BE2C (cell line): ENCODE measurements around the gene CMC2.

Source experiments
- DNase-seq: peaks from one replicate; pipeline ENCODE4 v3.0.0-alpha.2; 2020
- H3K27me3 ChIP-seq: fragments of 250-450 bp; sonication (Bioruptor Pico); 2 replicates; pipeline ENCODE4 v1.5.1; 2020; ENCODE audit warnings: mild to moderate bottlenecking
- H3K36me3 ChIP-seq: fragments of 250-450 bp; sonication (Bioruptor Pico); 2 replicates; pipeline ENCODE4 v1.5.1; 2020; ENCODE audit warnings: mild to moderate bottlenecking
- H3K4me1 ChIP-seq: fragments of 250-450 bp; sonication (Bioruptor Pico); 2 replicates; pipeline ENCODE4 v1.5.1; 2020
- H3K4me3 ChIP-seq: 2 replicates; pipeline ENCODE4 v1.5.1; 2011; ENCODE audit warnings: low read depth, low read length
- H3K9me3 ChIP-seq: fragments of 250-450 bp; sonication (Bioruptor Pico); 2 replicates; pipeline ENCODE4 v1.5.1; 2020
- TF ChIP-seq, protein P1 (sequence below): IDR thresholded peaks from 2 replicates; pipeline ENCODE4 v1.5.1; 2012; ENCODE audit warnings: mild to moderate bottlenecking, low read depth, low read length

Gene CMC2

DNA sequence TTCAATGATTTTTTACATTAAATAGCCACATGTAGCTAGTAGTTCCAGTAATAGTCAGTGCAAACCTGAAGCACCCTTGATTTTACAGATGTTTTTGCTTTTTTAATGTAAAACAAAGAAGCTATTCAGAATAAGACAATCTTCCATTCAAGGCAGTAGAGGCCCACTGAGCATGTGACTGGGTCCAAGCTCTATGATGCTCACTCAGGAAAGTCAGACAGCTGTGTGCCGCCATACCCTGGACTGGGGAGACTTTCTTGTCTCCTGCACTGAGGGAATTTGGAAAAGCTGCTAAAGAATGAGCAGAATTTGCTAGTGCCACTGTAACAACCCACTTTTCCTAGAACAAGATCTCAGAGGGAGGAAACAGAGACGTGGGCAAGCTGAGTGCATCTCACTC, 11.8 kb upstream of the CMC2 start:
- peaks cover 69% of the 10 kb centered on the region for H3K36me3 ChIP-seq
- H3K27me3 ChIP-seq = no peaks in the 10 kb centered on the region
- no peak overlapping the region for H3K4me3 ChIP-seq
- H3K4me1 ChIP-seq = no peaks in the 10 kb centered on the region
- H3K9me3 ChIP-seq = no peaks in the 10 kb centered on the region
- DNase-seq = no peak
- TF ChIP-seq, protein P1, sequence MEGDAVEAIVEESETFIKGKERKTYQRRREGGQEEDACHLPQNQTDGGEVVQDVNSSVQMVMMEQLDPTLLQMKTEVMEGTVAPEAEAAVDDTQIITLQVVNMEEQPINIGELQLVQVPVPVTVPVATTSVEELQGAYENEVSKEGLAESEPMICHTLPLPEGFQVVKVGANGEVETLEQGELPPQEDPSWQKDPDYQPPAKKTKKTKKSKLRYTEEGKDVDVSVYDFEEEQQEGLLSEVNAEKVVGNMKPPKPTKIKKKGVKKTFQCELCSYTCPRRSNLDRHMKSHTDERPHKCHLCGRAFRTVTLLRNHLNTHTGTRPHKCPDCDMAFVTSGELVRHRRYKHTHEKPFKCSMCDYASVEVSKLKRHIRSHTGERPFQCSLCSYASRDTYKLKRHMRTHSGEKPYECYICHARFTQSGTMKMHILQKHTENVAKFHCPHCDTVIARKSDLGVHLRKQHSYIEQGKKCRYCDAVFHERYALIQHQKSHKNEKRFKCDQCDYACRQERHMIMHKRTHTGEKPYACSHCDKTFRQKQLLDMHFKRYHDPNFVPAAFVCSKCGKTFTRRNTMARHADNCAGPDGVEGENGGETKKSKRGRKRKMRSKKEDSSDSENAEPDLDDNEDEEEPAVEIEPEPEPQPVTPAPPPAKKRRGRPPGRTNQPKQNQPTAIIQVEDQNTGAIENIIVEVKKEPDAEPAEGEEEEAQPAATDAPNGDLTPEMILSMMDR = no peak

DNA sequence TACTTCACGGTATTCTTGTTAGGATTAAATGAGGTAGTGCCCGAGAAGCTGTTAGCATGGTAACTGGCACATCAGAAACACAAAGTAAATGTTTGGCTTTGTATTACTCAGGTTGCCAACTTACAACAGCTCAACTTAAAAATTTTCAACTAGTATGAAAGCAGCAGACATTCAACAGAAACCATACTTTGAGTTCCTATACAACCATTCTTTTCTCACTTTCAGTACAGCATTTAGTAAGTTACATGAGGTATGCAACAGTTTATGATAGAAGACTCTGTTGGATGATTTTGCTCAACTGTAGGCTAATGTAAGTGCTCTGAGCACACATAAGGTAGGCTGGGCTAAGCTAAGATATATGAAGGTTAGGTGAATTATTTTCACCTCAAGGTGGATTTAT, 8.0 kb upstream of the CMC2 start:
- TF ChIP-seq, protein P1 = no peak
- Histone ChIP-seq H3K4me3 (no peak overlapping the region), H3K9me3 (no peaks in the 10 kb centered on the region), H3K4me1 (no peaks in the 10 kb centered on the region), H3K27me3 (no peaks in the 10 kb centered on the region), H3K36me3 (peaks cover 58% of the 10 kb centered on the region)
- DNase-seq = no peak

DNA sequence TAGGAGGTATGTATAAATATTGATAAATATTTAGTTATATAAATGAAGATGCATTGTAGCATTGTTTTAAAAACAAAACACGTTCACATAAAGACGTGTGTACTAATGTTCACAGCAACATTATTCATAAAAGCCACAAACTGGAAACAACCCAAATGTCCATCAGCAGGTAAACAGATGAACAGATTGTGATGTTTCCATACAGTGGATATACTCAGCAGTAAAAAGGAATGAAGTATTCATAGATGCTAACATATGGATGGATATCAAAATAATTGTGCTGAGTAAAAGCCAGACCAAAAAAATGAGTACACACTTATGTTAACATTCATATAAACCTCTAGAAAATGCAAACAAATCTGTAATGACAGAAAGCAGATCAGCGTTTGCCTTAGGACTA, 6.3 kb upstream of the CMC2 start:
- Histone ChIP-seq H3K36me3 (peaks cover 48% of the 10 kb centered on the region), H3K27me3 (no peaks in the 10 kb centered on the region), H3K4me1 (no peaks in the 10 kb centered on the region), H3K4me3 (no peak overlapping the region), H3K9me3 (no peaks in the 10 kb centered on the region)
- no peak for DNase-seq
- TF ChIP-seq, protein P1 = no peak

DNA sequence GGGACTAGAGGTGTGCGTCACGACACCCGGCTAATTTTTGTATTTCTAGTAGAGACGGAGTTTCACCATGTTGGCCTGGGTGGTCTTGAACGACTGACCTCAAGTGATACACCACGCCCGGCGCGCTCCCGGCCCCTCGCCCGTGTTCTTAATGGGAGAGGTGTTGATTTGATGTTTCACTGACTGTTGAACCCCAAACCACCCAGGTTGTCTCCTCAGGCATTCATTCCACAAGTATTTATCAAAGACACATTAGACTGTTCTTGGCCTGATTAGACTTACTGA, 1.8 kb upstream of the CMC2 start:
- H3K36me3 ChIP-seq = peaks cover 17% of the 10 kb centered on the region
- TF ChIP-seq, protein P1 = no peak

DNA sequence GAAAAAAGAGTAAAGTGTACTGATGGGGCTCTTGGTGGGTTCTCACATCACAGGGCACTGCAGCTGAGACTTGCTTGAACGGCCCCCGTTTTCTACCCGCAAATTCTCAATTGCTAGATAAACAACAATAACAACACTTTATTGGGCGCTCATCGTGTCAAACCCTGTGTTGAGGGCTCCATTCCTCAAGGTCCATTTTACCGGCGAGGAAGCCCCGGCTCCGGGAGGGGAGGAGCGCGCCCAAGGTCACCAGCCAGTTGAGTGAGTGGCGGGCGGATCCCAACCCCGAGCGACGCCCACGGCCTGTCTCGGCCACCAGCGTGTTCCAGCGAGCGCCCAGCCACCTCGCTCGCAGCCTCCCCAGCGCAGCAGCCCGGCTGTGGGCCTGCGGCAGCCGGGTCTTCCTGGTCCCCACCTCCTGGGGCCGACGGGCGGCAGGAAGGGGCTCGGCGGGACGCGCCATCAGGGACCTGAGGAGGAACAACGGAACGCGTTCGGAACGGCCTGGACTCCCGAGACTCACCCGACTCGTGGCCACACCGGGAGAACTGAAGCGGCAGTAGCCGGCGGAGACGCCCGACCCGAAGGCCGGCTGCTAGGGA, 373 bp downstream of the CMC2 start:
- Histone ChIP-seq H3K4me3 (peak overlapping the region; percentile 96), H3K36me3 (no peaks in the 10 kb centered on the region; the same call in none of the 2 replicates), H3K9me3 (no peaks in the 10 kb centered on the region), H3K27me3 (no peaks in the 10 kb centered on the region), H3K4me1 (no peaks in the 10 kb centered on the region)
- DNase-seq = peak; percentile 68
- TF ChIP-seq, protein P1 = no peak

More for the DNA sequence above, 1.8 kb upstream of the CMC2 start:
- Histone ChIP-seq H3K4me3 (no peak overlapping the region), H3K27me3 (no peaks in the 10 kb centered on the region), H3K4me1 (no peaks in the 10 kb centered on the region), H3K9me3 (no peaks in the 10 kb centered on the region)
- no peak for DNase-seq

DNA sequence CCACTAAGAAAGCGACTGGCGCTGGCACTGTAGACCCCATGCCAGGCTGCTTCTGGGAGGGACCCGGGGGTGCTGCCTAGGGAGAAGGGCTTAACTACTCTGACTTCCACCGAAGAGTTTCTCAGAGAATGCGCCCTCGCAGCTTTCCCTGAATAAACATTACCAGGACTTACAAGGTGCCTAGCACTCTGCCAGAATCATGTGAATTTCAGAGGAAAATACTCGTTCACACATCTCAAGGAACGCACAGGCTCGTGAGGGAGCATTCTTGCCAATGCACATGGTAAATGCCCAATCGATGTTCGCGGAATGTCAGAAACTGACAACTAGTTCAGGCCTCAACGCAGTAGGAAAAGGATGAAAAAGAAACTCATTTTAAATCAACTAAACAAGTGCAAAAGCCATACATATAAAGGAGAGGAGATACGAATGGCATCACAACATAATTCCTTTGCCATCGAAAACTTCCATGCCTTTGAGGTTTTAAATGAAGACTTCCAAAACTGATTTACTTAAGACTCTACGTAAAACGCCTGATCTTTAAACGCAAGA, 999 bp downstream of the CMC2 start:
- no peaks in the 10 kb centered on the region; the same call in none of the 2 replicates for H3K36me3 ChIP-seq
- H3K4me1 ChIP-seq = no peaks in the 10 kb centered on the region
- no peaks in the 10 kb centered on the region for H3K9me3 ChIP-seq
- no peak for DNase-seq
- TF ChIP-seq, protein P1 = no peak
- H3K4me3 ChIP-seq = peak overlapping the region; percentile 96
- no peaks in the 10 kb centered on the region for H3K27me3 ChIP-seq
